H9 (cell line): ENCODE measurements around the gene LHX4. TPM values are rescaled to one million over a fixed set of nuclear protein-coding genes. Genes with fewer than 3 reads are reported as not detected.

ENCODE experiments used
- DNase-seq: peaks from one replicate; pipeline ENCODE4 v3.0.0-alpha.2; 2017
- H2AFZ ChIP-seq: one replicate; pipeline ENCODE4 v1.6.1; 2013; ENCODE audit warnings: mild to moderate bottlenecking, low read length, control low read depth, moderate library complexity
- H2AK5ac ChIP-seq: 2 replicates; pipeline ENCODE4 v1.6.1; 2013; ENCODE audit warnings: low read length, control low read depth, mixed read lengths; ENCODE audit not compliant: insufficient read length
- H2BK120ac ChIP-seq: one replicate; pipeline ENCODE4 v1.6.1; 2013; ENCODE audit warnings: low read depth, mild to moderate bottlenecking, low read length, control low read depth, inconsistent platforms; ENCODE audit not compliant: poor library complexity, severe bottlenecking
- H2BK12ac ChIP-seq: 2 replicates; pipeline ENCODE4 v1.6.1; 2013; ENCODE audit warnings: low read length, control low read depth, mixed read lengths, low read depth; ENCODE audit not compliant: insufficient read length
- H2BK15ac ChIP-seq: 2 replicates; pipeline ENCODE4 v1.6.1; 2013; ENCODE audit warnings: low read depth, low read length, control low read depth
- H2BK20ac ChIP-seq: one replicate; pipeline ENCODE4 v1.6.1; 2013; ENCODE audit warnings: low read depth, mild to moderate bottlenecking, low read length, control low read depth, inconsistent platforms; ENCODE audit not compliant: poor library complexity, severe bottlenecking
- H2BK5ac ChIP-seq: 2 replicates; pipeline ENCODE4 v1.6.1; 2013; ENCODE audit warnings: low read length, control low read depth, mixed read lengths; ENCODE audit not compliant: insufficient read length
- H3K14ac ChIP-seq: 2 replicates; pipeline ENCODE4 v1.6.1; 2013; ENCODE audit warnings: low read length, control low read depth; ENCODE audit not compliant: insufficient read depth
- H3K18ac ChIP-seq: 2 replicates; pipeline ENCODE4 v1.6.1; 2013; ENCODE audit warnings: low read depth, mild to moderate bottlenecking, mixed read lengths, low read length, control low read depth; ENCODE audit not compliant: insufficient read length
- H3K23ac ChIP-seq: 2 replicates; pipeline ENCODE4 v1.6.1; 2013; ENCODE audit warnings: low read length, control low read depth, mixed read lengths, low read depth; ENCODE audit not compliant: insufficient read length
- H3K23me2 ChIP-seq: 2 replicates; pipeline ENCODE4 v1.6.1; 2013; ENCODE audit warnings: low read depth, mild to moderate bottlenecking, mixed read lengths, low read length, control low read depth; ENCODE audit not compliant: insufficient read length, poor library complexity, severe bottlenecking
- H3K27ac ChIP-seq: 2 replicates; pipeline ENCODE4 v1.5.1; 2013; ENCODE audit warnings: low read length, control low read depth, mixed read lengths, low read depth; ENCODE audit not compliant: insufficient read length
- H3K27me3 ChIP-seq: 2 replicates; pipeline ENCODE4 v1.6.1; 2013; ENCODE audit warnings: low read length, control low read depth, inconsistent platforms; ENCODE audit not compliant: insufficient read depth
- H3K4ac ChIP-seq: 2 replicates; pipeline ENCODE4 v1.6.1; 2013; ENCODE audit warnings: low read depth, mild to moderate bottlenecking, control low read depth, inconsistent platforms, low read length, moderate library complexity
- H3K4me1 ChIP-seq: 2 replicates; pipeline ENCODE4 v1.6.1; 2013; ENCODE audit warnings: low read length, control low read depth, inconsistent platforms; ENCODE audit not compliant: insufficient read depth
- H3K4me2 ChIP-seq: 2 replicates; pipeline ENCODE4 v1.6.1; 2013; ENCODE audit warnings: low read length, control low read depth, mixed read lengths; ENCODE audit not compliant: insufficient read length, insufficient read depth
- H3K56ac ChIP-seq: 2 replicates; pipeline ENCODE4 v1.6.1; 2013; ENCODE audit warnings: low read depth, mild to moderate bottlenecking, mixed read lengths, low read length, control low read depth; ENCODE audit not compliant: insufficient read length
- H3K79me1 ChIP-seq: 2 replicates; pipeline ENCODE4 v1.6.1; 2013; ENCODE audit warnings: low read depth, mild to moderate bottlenecking, moderate library complexity, low read length, control low read depth, inconsistent platforms; ENCODE audit not compliant: insufficient read depth, poor library complexity, severe bottlenecking
- H3K79me2 ChIP-seq: 2 replicates; pipeline ENCODE4 v1.6.1; 2013; ENCODE audit warnings: low read length, control low read depth, inconsistent platforms; ENCODE audit not compliant: insufficient read depth
- H3K9ac ChIP-seq: 2 replicates; pipeline ENCODE4 v1.6.1; 2013; ENCODE audit warnings: low read length, control low read depth, mixed read lengths; ENCODE audit not compliant: insufficient read length; ENCODE audit errors: extremely low read depth
- H3K9me3 ChIP-seq: one replicate; pipeline ENCODE4 v1.6.1; 2013; ENCODE audit warnings: low read depth, low read length, inconsistent platforms; ENCODE audit not compliant: control insufficient read depth
- H3T11ph ChIP-seq: one replicate; pipeline ENCODE4 v1.6.1; 2013; ENCODE audit warnings: mild to moderate bottlenecking, low read length, control low read depth, inconsistent platforms
- H4K20me1 ChIP-seq: one replicate; pipeline ENCODE4 v1.6.1; 2013; ENCODE audit not compliant: control insufficient read depth, insufficient read length, insufficient read depth
- H4K5ac ChIP-seq: 2 replicates; pipeline ENCODE4 v1.6.1; 2013; ENCODE audit warnings: low read depth, mild to moderate bottlenecking, mixed read lengths, low read length, control low read depth; ENCODE audit not compliant: insufficient read length
- H4K8ac ChIP-seq: replicated peaks from 2 replicates; pipeline ENCODE4 v1.6.1; 2013; ENCODE audit warnings: low read length, control low read depth, mixed read lengths, low read depth; ENCODE audit not compliant: insufficient read length
- H4K91ac ChIP-seq: 2 replicates; pipeline ENCODE4 v1.6.1; 2013; ENCODE audit warnings: low read depth, mild to moderate bottlenecking, moderate library complexity, mixed read lengths, low read length, control low read depth; ENCODE audit not compliant: insufficient read length
- H3K27ac Mint-ChIP-seq, 3 experiments: 2 replicates in 2 of 3; 3 replicates in 1 of 3; pipeline ENCODE4 v1.8.0; 2020 to 2021; ENCODE audit warnings: mixed read lengths in 3 of 3, mild to moderate bottlenecking in 1 of 3, moderate library complexity in 1 of 3
- H3K27me3 Mint-ChIP-seq: 2 replicates; pipeline ENCODE4 v1.8.0; 2021; ENCODE audit warnings: low read depth, mild to moderate bottlenecking, moderate library complexity, mixed read lengths
- H3K36me3 Mint-ChIP-seq, 3 experiments: 2 replicates in 2 of 3; 3 replicates in 1 of 3; pipeline ENCODE4 v1.8.0; 2020 to 2021; ENCODE audit warnings: low read depth in 3 of 3, mixed read lengths in 3 of 3; ENCODE audit not compliant: insufficient read depth in 1 of 3
- H3K4me1 Mint-ChIP-seq, 2 experiments: 2 replicates each; pipeline ENCODE4 v1.8.0; 2020; ENCODE audit warnings: mixed read lengths in 2 of 2
- H3K4me3 Mint-ChIP-seq, 2 experiments: 2 replicates in 1 of 2; 3 replicates in 1 of 2; pipeline ENCODE4 v1.8.0; 2020 to 2021; ENCODE audit warnings: mild to moderate bottlenecking in 2 of 2, mixed read lengths in 2 of 2, moderate library complexity in 1 of 2
- H3K9me3 Mint-ChIP-seq, 2 experiments: 2 replicates in 1 of 2; 3 replicates in 1 of 2; pipeline ENCODE4 v1.8.0; 2020; ENCODE audit warnings: mild to moderate bottlenecking in 2 of 2, mixed read lengths in 2 of 2, moderate library complexity in 1 of 2
- WGBS: extraction: QIAGEN DNeasy Blood & Tissue Kit; methylation state at CpG from one replicate; pipeline ENCODE4 v1.1.7; 2013; ENCODE audit warnings: missing lambda C conversion rate, low lambda C conversion rate, mixed read lengths; ENCODE audit not compliant: insufficient read length; ENCODE audit errors: extremely low coverage; 5-methylcytosine and 5-hydroxymethylcytosine counted together
- total RNA-seq: library from RNA; stranded (reverse); gene quantifications from 2 replicates; pipeline ENCODE4 v1.2.1, GENCODE V29; 2021
- TF ChIP-seq, protein P1 (sequence below): fragments of 200-600 bp; sonication (generic); conservative IDR thresholded peaks from 3 replicates; pipeline ENCODE4 v1.8.0; 2021; ENCODE audit warnings: antibody characterized with exemption, mild to moderate bottlenecking

LHX4 gene
- total RNA-seq, 1 experiment from 2014 or later, result 1.9 TPM

DNA sequence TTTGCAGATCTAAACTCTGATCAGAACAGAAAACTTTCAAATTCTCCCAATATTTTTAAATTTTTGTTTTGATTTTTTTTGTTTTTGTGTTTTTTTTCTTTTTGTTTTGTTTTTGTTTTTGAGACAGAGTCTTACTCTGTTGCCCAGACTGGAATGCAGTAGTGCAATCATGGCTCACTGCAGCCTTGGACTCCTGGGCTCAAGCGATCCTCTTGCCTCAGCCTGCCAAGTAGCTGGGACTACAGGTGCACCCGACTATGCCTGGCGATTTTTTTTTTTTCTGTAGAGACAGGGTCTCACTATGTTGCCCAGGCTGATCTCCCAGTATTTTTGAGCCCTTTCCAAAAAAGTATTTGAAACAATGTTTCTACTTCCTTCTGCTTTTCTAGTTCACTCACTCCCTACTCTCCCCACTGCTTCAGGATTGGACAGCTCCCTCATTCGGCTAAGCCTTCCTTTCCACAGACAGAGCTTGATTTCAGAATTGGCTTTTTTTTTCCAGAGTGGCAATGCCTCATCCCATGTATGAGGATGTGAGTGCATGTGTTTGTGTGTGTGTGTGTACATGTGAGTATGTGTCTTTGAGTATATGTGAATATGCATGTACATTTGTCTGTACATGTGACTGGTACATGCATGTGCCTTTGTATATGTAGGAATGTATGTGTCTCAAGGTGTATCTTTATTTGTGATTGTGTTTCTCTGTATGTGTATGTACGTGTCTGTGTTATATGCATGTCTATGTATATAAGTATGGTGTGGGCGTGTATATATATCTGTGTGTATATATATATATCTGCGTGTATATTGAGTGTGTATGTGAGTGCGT is 11.9 kb downstream of the LHX4 start:
- Histone ChIP-seq H2BK120ac (no peak overlapping the region), H3T11ph (no peak overlapping the region), H3K9ac (no peak overlapping the region), H3K4me2 (no peak overlapping the region), H4K5ac (no peak overlapping the region), H2BK20ac (no peak overlapping the region), H3K56ac (no peak overlapping the region), H3K23me2 (no peaks in the 10 kb centered on the region), H4K91ac (no peak overlapping the region), H3K79me1 (no peaks in the 10 kb centered on the region), H3K23ac (no peak overlapping the region), H3K27ac (no peak overlapping the region), H3K18ac (no peak overlapping the region), H3K4ac (no peak overlapping the region), H2BK12ac (no peak overlapping the region), H4K20me1 (no peaks in the 10 kb centered on the region), H2BK15ac (no peak overlapping the region), H3K14ac (no peak overlapping the region), H3K9me3 (no peaks in the 10 kb centered on the region), H2BK5ac (no peak overlapping the region), H3K27me3 (peaks cover 6% of the 10 kb centered on the region; the same call in 1 of the 2 replicates), H2AK5ac (no peak overlapping the region), H3K79me2 (no peaks in the 10 kb centered on the region), H4K8ac (no peak overlapping the region), H2AFZ (no peak overlapping the region), H3K4me1 (peaks cover 4% of the 10 kb centered on the region; the same call in 1 of the 2 replicates)
- no peak overlapping the region for H3K4me3 Mint-ChIP-seq
- H3K36me3 Mint-ChIP-seq, result no peaks in the 10 kb centered on the region
- no peak for DNase-seq
- peaks cover 0 to 3% of the 10 kb centered on the region in 2 experiments; a peak in 1 of 5 replicates for H3K9me3 Mint-ChIP-seq
- H3K27ac Mint-ChIP-seq, result peak overlapping the region in 1 of 3 experiments; percentile 7; a peak in 2 of 7 replicates
- TF ChIP-seq, protein P1, sequence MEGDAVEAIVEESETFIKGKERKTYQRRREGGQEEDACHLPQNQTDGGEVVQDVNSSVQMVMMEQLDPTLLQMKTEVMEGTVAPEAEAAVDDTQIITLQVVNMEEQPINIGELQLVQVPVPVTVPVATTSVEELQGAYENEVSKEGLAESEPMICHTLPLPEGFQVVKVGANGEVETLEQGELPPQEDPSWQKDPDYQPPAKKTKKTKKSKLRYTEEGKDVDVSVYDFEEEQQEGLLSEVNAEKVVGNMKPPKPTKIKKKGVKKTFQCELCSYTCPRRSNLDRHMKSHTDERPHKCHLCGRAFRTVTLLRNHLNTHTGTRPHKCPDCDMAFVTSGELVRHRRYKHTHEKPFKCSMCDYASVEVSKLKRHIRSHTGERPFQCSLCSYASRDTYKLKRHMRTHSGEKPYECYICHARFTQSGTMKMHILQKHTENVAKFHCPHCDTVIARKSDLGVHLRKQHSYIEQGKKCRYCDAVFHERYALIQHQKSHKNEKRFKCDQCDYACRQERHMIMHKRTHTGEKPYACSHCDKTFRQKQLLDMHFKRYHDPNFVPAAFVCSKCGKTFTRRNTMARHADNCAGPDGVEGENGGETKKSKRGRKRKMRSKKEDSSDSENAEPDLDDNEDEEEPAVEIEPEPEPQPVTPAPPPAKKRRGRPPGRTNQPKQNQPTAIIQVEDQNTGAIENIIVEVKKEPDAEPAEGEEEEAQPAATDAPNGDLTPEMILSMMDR, result no peak
- H3K4me1 Mint-ChIP-seq, result peaks cover 53 to 77% of the 10 kb centered on the region in 2 experiments
- 100% methylated on average over 2 of the region's 8 CpGs for WGBS
- peaks cover 47% of the 10 kb centered on the region for H3K27me3 Mint-ChIP-seq
